ENCODE data around the gene ALG8. TPM values are rescaled to one million over a fixed set of nuclear protein-coding genes. Genes with fewer than 3 reads are reported as not detected.
A peak's percentile ranks its signal among the peaks of the same experiment; 100 is the strongest.

The ALG8 gene
- total and polyA plus RNA-seq, 8 donors = 10.8 to 29.0 (median 17.8) TPM

- 94 to 98% methylated on average over 4 of the region's 4 CpGs for WGBS, 2 donors
- intact Hi-C loops (cut with DNase I) = no loop called here
- DNase-seq = no peak
- Histone ChIP-seq H3K27ac (no peak overlapping the region), H3K27me3 (no peaks in the 10 kb centered on the region), H3K9me3 (no peaks in the 10 kb centered on the region), H3K36me3 (no peaks in the 10 kb centered on the region), H3K4me1 (no peaks in the 10 kb centered on the region), H3K4me3 (no peak overlapping the region)
- TF ChIP-seq CTCF (IDR thresholded peaks at IDR 0.05) = no peak
- FAIRE-seq = no peak
- no peak for ATAC-seq
These were observed 10.9 kb upstream of the ALG8 start for GRCh38 chr11:78150346-78150745.

GRCh38 chr11:78149646-78150045 lies 10.2 kb upstream of the ALG8 start:
- DNase-seq = no peak
- intact Hi-C loops (cut with DNase I) = no loop called here
- H3K27ac ChIP-seq = no peak overlapping the region
- WGBS, 2 donors = 42 to 46% methylated on average over 1 of the region's 1 CpG
- FAIRE-seq = no peak
- H3K36me3 ChIP-seq = no peaks in the 10 kb centered on the region
- TF ChIP-seq CTCF (IDR thresholded peaks at IDR 0.05) = no peak
- H3K9me3 ChIP-seq = no peaks in the 10 kb centered on the region
- H3K4me3 ChIP-seq = no peak overlapping the region
- H3K27me3 ChIP-seq = no peaks in the 10 kb centered on the region
- H3K4me1 ChIP-seq = no peaks in the 10 kb centered on the region
- no peak for ATAC-seq

GRCh38 chr11:78147807-78148206 lies 8.4 kb upstream of the ALG8 start:
- intact Hi-C loops (cut with DNase I) = no loop called here
- no peak for TF ChIP-seq CTCF (IDR thresholded peaks at IDR 0.05)
- 79 to 92% methylated on average over 2 of the region's 2 CpGs for WGBS, 2 donors

GRCh38 chr11:78145511-78146025 lies 6.1 kb upstream of the ALG8 start:
- TF ChIP-seq CTCF (IDR thresholded peaks at IDR 0.05) = no peak
- Histone ChIP-seq H3K9me3 (no peaks in the 10 kb centered on the region), H3K4me3 (no peak overlapping the region), H3K36me3 (no peaks in the 10 kb centered on the region), H3K27ac (no peak overlapping the region), H3K27me3 (no peaks in the 10 kb centered on the region), H3K4me1 (no peaks in the 10 kb centered on the region)
- ATAC-seq (no peak), FAIRE-seq (no peak), DNase-seq (no peak)
- 89 to 97% methylated on average over 1 of the region's 1 CpG for WGBS, 2 donors
- intact Hi-C loops (cut with DNase I) = no loop called here

More at GRCh38 chr11:78147807-78148206, 8.4 kb upstream of the ALG8 start:
- H3K9me3 ChIP-seq = no peaks in the 10 kb centered on the region
- no peak overlapping the region for H3K4me3 ChIP-seq
- no peak for DNase-seq
- no peak for FAIRE-seq
- H3K36me3 ChIP-seq = no peaks in the 10 kb centered on the region
- H3K4me1 ChIP-seq = no peaks in the 10 kb centered on the region
- no peak overlapping the region for H3K27ac ChIP-seq
- no peak for ATAC-seq
- H3K27me3 ChIP-seq = no peaks in the 10 kb centered on the region

- intact Hi-C loops (cut with DNase I) = no loop called here
- WGBS, 2 donors = 66 to 69% methylated on average over 17 of the region's 17 CpGs
- no peaks in the 10 kb centered on the region for H3K36me3 ChIP-seq
- H3K4me3 ChIP-seq = peak overlapping the region; percentile 64 to 82 (median 66)
- no peaks in the 10 kb centered on the region for H3K9me3 ChIP-seq
- no peaks in the 10 kb centered on the region for H3K27me3 ChIP-seq
- FAIRE-seq (no peak), ATAC-seq (no peak), DNase-seq (no peak)
- H3K27ac ChIP-seq = no peak overlapping the region
- peaks cover 0 to 8% (median 0%) of the 10 kb centered on the region in 3 donors for H3K4me1 ChIP-seq
- no peak for TF ChIP-seq CTCF (IDR thresholded peaks at IDR 0.05)
These were observed 1.1 kb upstream of the ALG8 start for GRCh38 chr11:78140392-78141077.
